Progenitor cell of endocrine pancreas (in vitro differentiated cells): ENCODE results near the gene RTP2. TPM values are rescaled to one million over a fixed set of nuclear protein-coding genes. Genes with fewer than 3 reads are reported as not detected.

Experiments used
- DNase-seq: peaks from one replicate; pipeline ENCODE4 v3.0.0; 2021; ENCODE audit warnings: low spot score; ENCODE audit not compliant: unreplicated experiment
- H3K27ac Mint-ChIP-seq: 2 replicates; pipeline ENCODE4 v1.8.0; 2021; ENCODE audit warnings: mild to moderate bottlenecking, moderate library complexity, mixed read lengths
- H3K27me3 Mint-ChIP-seq: 2 replicates; pipeline ENCODE4 v1.8.0; 2021; ENCODE audit warnings: mixed read lengths
- H3K36me3 Mint-ChIP-seq: 2 replicates; pipeline ENCODE4 v1.8.0; 2022; ENCODE audit warnings: mixed read lengths; ENCODE audit not compliant: insufficient read depth
- H3K4me1 Mint-ChIP-seq: 2 replicates; pipeline ENCODE4 v1.8.0; 2021; ENCODE audit warnings: low read depth, mixed read lengths
- H3K4me3 Mint-ChIP-seq: 2 replicates; pipeline ENCODE4 v1.8.0; 2021; ENCODE audit warnings: low read depth, mild to moderate bottlenecking, moderate library complexity, mixed read lengths
- H3K9me3 Mint-ChIP-seq: 2 replicates; pipeline ENCODE4 v1.8.0; 2021; ENCODE audit warnings: low read depth, mixed read lengths
- total RNA-seq: library from RNA; stranded (reverse); gene quantifications from 2 replicates; pipeline ENCODE4 v1.2.1, GENCODE V29; 2021
- TF ChIP-seq, protein P1 (sequence below): fragments of 200-600 bp; sonication (generic); IDR thresholded peaks from one replicate; pipeline ENCODE4 v1.5.0; 2021; ENCODE audit warnings: antibody characterized with exemption, mild to moderate bottlenecking; ENCODE audit not compliant: unreplicated experiment

Gene RTP2
- total RNA-seq, 1 donor from 2014 or later: not detected

DNA sequence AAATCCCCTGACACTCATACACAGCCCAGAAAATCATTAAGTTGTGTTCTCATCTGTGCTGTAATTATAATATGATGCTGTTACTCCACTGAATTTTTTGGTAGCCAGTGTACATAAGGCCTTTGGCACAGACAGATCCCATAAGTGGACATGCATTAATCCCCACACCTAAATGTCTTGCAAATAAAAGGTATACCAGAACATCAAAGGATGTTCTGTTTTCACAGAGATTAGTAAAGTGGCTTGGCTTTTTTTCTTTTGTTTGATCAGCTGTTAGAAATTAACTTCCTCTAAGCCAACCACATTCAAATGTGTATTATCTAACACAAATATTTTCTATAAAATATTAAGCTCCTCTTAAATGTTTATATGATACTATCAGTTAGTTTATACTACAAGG is 34.8 kb downstream of the RTP2 start:
- no peak overlapping the region for H3K4me3 Mint-ChIP-seq
- no peak overlapping the region for H3K27ac Mint-ChIP-seq
- peaks cover 8% of the 10 kb centered on the region for H3K4me1 Mint-ChIP-seq
- no peaks in the 10 kb centered on the region for H3K36me3 Mint-ChIP-seq
- no peak for DNase-seq
- TF ChIP-seq, protein P1, sequence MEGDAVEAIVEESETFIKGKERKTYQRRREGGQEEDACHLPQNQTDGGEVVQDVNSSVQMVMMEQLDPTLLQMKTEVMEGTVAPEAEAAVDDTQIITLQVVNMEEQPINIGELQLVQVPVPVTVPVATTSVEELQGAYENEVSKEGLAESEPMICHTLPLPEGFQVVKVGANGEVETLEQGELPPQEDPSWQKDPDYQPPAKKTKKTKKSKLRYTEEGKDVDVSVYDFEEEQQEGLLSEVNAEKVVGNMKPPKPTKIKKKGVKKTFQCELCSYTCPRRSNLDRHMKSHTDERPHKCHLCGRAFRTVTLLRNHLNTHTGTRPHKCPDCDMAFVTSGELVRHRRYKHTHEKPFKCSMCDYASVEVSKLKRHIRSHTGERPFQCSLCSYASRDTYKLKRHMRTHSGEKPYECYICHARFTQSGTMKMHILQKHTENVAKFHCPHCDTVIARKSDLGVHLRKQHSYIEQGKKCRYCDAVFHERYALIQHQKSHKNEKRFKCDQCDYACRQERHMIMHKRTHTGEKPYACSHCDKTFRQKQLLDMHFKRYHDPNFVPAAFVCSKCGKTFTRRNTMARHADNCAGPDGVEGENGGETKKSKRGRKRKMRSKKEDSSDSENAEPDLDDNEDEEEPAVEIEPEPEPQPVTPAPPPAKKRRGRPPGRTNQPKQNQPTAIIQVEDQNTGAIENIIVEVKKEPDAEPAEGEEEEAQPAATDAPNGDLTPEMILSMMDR: no peak
- H3K27me3 Mint-ChIP-seq: peaks cover 71% of the 10 kb centered on the region
- no peaks in the 10 kb centered on the region for H3K9me3 Mint-ChIP-seq

DNA sequence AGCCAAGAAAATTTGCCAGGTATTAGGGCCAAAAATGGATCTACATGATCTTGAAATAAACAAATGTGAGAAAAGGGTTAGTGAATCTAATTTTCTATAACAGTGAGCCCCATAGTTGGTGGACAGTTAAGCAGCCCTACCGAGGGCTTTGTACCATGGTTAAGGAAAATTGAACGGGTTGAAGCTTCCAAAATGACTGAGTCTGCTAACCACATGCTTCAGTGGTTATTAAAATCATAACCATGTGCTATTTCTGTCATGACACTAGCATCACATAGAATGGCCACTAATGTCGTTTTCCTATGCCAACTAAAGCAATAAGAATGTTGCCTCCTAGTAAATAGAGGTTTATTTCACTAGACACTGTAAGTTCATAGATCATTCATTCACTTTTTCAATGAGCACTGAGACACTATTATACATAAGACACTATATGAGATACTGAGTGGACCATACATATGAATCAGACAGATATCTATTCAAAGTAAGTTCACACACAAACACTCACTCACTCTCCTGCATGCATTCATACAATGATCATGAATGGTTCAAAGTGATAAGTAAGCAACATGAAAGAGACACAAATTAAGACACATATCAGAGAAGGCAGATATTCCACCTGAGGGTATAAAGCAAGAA is 36.5 kb downstream of the RTP2 start:
- Mint-ChIP-seq H3K9me3 (no peaks in the 10 kb centered on the region), H3K4me1 (peaks cover 8% of the 10 kb centered on the region), H3K36me3 (no peaks in the 10 kb centered on the region), H3K4me3 (no peak overlapping the region), H3K27ac (no peak overlapping the region), H3K27me3 (peaks cover 56% of the 10 kb centered on the region)
- DNase-seq: no peak
- TF ChIP-seq, protein P1: no peak

DNA sequence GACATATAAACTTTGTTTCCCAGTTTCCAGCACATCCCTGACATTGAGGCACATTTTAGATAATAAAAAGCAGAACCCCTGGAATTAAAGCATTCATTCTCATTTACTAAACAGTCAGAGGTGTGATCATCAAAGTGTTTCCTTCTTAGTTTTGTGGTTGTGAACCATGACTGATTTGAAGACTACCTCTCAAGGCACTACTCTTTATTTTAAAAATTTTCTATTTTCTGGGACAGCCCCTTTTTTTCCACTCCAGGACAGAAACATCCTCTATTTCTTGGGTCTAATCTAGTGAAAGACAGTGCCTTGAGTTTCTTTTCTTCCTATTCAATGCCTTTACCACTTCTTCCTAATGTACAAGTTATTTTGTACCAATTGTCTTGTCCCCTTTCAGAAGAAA is 37.3 kb downstream of the RTP2 start:
- peaks cover 48% of the 10 kb centered on the region for H3K27me3 Mint-ChIP-seq

DNA sequence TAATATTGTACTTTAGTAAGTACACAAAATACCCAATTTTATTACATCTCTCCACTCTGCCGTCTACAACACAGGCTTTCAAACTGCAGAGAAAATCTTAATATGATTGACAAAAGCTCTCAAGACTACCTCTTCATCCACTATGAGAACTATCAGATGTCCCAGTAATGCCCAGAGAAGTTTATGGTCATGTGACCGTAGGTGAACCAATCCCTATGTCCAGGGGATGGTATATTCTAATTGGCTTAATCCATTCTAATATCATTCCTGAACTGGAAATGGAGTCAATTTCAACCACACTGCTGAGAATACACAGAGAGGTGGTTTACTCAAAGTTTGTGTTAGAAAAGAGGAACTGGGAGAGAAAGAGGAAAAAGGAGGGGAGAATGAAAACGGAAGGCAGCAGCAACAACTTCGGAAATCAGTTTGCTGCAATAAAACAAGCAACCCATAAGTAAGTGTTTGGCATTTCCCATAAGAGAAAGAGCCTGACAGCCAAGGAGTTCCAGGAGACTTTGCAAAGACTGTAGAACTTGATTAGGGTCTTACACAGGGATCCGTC is 39.4 kb downstream of the RTP2 start:
- no peaks in the 10 kb centered on the region for H3K9me3 Mint-ChIP-seq
- peaks cover 30% of the 10 kb centered on the region for H3K27me3 Mint-ChIP-seq
- no peak overlapping the region for H3K4me3 Mint-ChIP-seq
- no peak overlapping the region for H3K27ac Mint-ChIP-seq
- peaks cover 2% of the 10 kb centered on the region for H3K4me1 Mint-ChIP-seq
- DNase-seq: no peak
- TF ChIP-seq, protein P1: no peak
- no peaks in the 10 kb centered on the region for H3K36me3 Mint-ChIP-seq

More for the DNA sequence above, 37.3 kb downstream of the RTP2 start:
- Mint-ChIP-seq H3K4me1 (peaks cover 5% of the 10 kb centered on the region), H3K36me3 (no peaks in the 10 kb centered on the region), H3K4me3 (no peak overlapping the region), H3K27ac (no peak overlapping the region), H3K9me3 (no peaks in the 10 kb centered on the region)
- no peak for DNase-seq
- TF ChIP-seq, protein P1: no peak

DNA sequence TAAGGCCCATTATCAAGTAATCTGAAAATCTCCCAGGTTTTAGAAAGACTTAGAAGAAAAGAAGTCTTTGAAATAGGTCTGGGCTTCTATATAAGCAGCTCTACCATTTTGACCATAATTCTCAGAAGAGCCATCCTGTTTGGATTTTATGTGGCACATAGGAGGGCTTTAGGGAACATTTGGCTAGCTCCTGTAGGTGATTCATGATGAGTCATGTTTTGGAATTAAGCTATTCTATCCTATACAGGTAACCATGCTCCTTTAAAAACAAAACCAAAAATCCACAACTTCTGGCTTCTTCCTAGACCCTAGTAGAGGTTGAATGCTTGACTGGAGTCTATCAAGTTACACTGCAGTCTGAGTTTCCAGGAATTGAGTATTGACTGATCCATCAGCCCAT is 41.1 kb downstream of the RTP2 start:
- H3K4me3 Mint-ChIP-seq: no peak overlapping the region
- H3K9me3 Mint-ChIP-seq: no peaks in the 10 kb centered on the region
- H3K4me1 Mint-ChIP-seq: no peaks in the 10 kb centered on the region
- no peak for DNase-seq
- H3K27ac Mint-ChIP-seq: no peak overlapping the region
- H3K36me3 Mint-ChIP-seq: no peaks in the 10 kb centered on the region
- peaks cover 24% of the 10 kb centered on the region for H3K27me3 Mint-ChIP-seq
- TF ChIP-seq, protein P1: no peak
